Stomach (tissue), 9 donors: Measurements from ENCODE around the gene FAN1. TPM values are rescaled to one million over a fixed set of nuclear protein-coding genes. Genes with fewer than 3 reads are reported as not detected.
A peak's percentile ranks its signal among the peaks of the same experiment; 100 is the strongest.

Experiments used
- DNase-seq, 2 donors: peaks; one replicate each; pipeline versions ENCODE4 v3.0.0 to v3.0.0-alpha.2; 2013 to 2019
- H3K27ac ChIP-seq, 5 donors: fragments of 200-600 bp in 4 of 5; sonication (generic) in 4 of 5; one replicate each; pipeline ENCODE4 v1.5.1; 2013 to 2019; ENCODE audit warnings: mild to moderate bottlenecking in 1 of 5, moderate library complexity in 1 of 5
- H3K27me3 ChIP-seq, 3 donors: fragments of 200-600 bp; sonication (generic); one replicate each; pipeline ENCODE4 v1.5.1; 2017 to 2019; ENCODE audit warnings: mixed run types in 1 of 3
- H3K36me3 ChIP-seq, 4 donors: fragments of 200-600 bp; sonication (generic); 1 replicate in 3 of 4; 2 replicates in 1 of 4; pipeline ENCODE4 v1.5.1; 2016 to 2019
- H3K4me1 ChIP-seq, 4 donors: fragments of 200-600 bp; sonication (generic); one replicate each; pipeline ENCODE4 v1.5.1; 2016 to 2019
- H3K4me3 ChIP-seq, 4 donors: fragments of 200-600 bp; sonication (generic) in 3 of 4; one replicate each; pipeline ENCODE4 v1.5.1; 2016 to 2019; ENCODE audit warnings: mild to moderate bottlenecking in 1 of 4
- H3K9me3 ChIP-seq, 4 donors: fragments of 200-600 bp; sonication (generic); one replicate each; pipeline ENCODE4 v1.5.1; 2016 to 2019
- CTCF ChIP-seq, 7 experiments: fragments of 450-650 bp in 4 of 7; fragments of 200-600 bp in 3 of 7; sonication (generic) in 3 of 7; IDR thresholded peaks; one replicate each; pipeline ENCODE4 v1.5.1; 2016 to 2019; ENCODE audit warnings: antibody characterized with exemption in 7 of 7, control low read depth in 2 of 7, mild to moderate bottlenecking in 1 of 7
- EP300 ChIP-seq: sonication (generic); formaldehyde crosslinking; IDR thresholded peaks from one replicate; pipeline ENCODE4 v1.6.1; 2017; ENCODE audit warnings: antibody characterized with exemption
- POLR2A ChIP-seq, 4 donors: fragments of 450-650 bp; IDR thresholded peaks; one replicate each; pipeline ENCODE4 v1.6.1; 2016; ENCODE audit warnings: antibody characterized with exemption in 4 of 4, control low read depth in 2 of 4, mild to moderate bottlenecking in 1 of 4, moderate library complexity in 1 of 4
- POLR2AphosphoS5 ChIP-seq, 3 donors: sonication (generic); formaldehyde crosslinking; IDR thresholded peaks; one replicate each; pipeline ENCODE4 v1.6.1; 2016; ENCODE audit warnings: antibody characterized with exemption in 3 of 3
- WGBS, 5 donors: extraction: QIAGEN DNeasy Blood & Tissue Kit in 3 of 5; methylation state at CpG; one replicate each; pipeline versions ENCODE4 v1.1.5 to v1.1.7; 2013 to 2018; 5-methylcytosine and 5-hydroxymethylcytosine counted together
- intact Hi-C: fragments of 100-400 bp; cut with DNase I; formaldehyde crosslinking; loops from one replicate; pipeline ENCODE4 v1.15.1; 2023; ENCODE audit warnings: low total_unique reads
- polyA plus RNA-seq, 3 donors: library from polyadenylated mRNA; stranded (reverse); fragments of 200-250 nt; gene quantifications; one replicate each; pipeline ENCODE4 v1.2.3, GENCODE V29; 2013
- total RNA-seq, 5 donors: library from RNA; depleted of rRNA; stranded (reverse); fragments of >200 nt; gene quantifications; one replicate each; pipeline versions ENCODE4 v1.1.0 to v1.2.3, GENCODE V29; 2014 to 2016
- donor health status: healthy with polysubstance abuse.
- donor health status: Bipolar disorder and iron deficiency.
- donor health status: healthy.

Gene FAN1
- total and polyA plus RNA-seq, 8 donors = 5.7 to 83.0 (median 20.1) TPM

GRCh38 chr15:30919877-30920550 is 16.3 kb downstream of the FAN1 start:
- no peaks in the 10 kb centered on the region for H3K9me3 ChIP-seq
- DNase-seq = no peak
- intact Hi-C loops = no loop called here
- no peak overlapping the region for H3K4me3 ChIP-seq
- H3K27ac ChIP-seq = no peak overlapping the region
- TF ChIP-seq CTCF (IDR thresholded peaks at IDR 0.05) (no peak), POLR2AphosphoS5 (IDR thresholded peaks at IDR 0.05) (no peak), EP300 (no peak), POLR2A (IDR thresholded peaks at IDR 0.05) (no peak)
- H3K27me3 ChIP-seq = no peaks in the 10 kb centered on the region
- WGBS, 5 donors = 70 to 80% (median 72%) methylated on average over 5 of the region's 5 CpGs
- H3K4me1 ChIP-seq = peaks cover 16 to 26% (median 21%) of the 10 kb centered on the region in 4 donors
- H3K36me3 ChIP-seq = peaks cover 29 to 98% (median 95%) of the 10 kb centered on the region in 4 donors

- no peak for TF ChIP-seq EP300
- no peak for TF ChIP-seq POLR2AphosphoS5 (IDR thresholded peaks at IDR 0.05)
- no peak for TF ChIP-seq CTCF (IDR thresholded peaks at IDR 0.05)
- TF ChIP-seq POLR2A (IDR thresholded peaks at IDR 0.05) = no peak
- H3K4me3 ChIP-seq = no peak overlapping the region
- peaks cover 16 to 26% (median 21%) of the 10 kb centered on the region in 4 donors for H3K4me1 ChIP-seq
- DNase-seq = no peak
- 76 to 95% (median 89%) methylated on average over 4 of the region's 4 CpGs for WGBS, 5 donors
- H3K27ac ChIP-seq = peak overlapping the region in 4 of 5 donors; percentile 66 to 84 (median 75)
- H3K9me3 ChIP-seq = no peaks in the 10 kb centered on the region
- peaks cover 34 to 100% (median 96%) of the 10 kb centered on the region in 4 donors for H3K36me3 ChIP-seq
- intact Hi-C loops = no loop called here
- H3K27me3 ChIP-seq = no peaks in the 10 kb centered on the region
These were observed 17.4 kb downstream of the FAN1 start for GRCh38 chr15:30921106-30921505.

DNA sequence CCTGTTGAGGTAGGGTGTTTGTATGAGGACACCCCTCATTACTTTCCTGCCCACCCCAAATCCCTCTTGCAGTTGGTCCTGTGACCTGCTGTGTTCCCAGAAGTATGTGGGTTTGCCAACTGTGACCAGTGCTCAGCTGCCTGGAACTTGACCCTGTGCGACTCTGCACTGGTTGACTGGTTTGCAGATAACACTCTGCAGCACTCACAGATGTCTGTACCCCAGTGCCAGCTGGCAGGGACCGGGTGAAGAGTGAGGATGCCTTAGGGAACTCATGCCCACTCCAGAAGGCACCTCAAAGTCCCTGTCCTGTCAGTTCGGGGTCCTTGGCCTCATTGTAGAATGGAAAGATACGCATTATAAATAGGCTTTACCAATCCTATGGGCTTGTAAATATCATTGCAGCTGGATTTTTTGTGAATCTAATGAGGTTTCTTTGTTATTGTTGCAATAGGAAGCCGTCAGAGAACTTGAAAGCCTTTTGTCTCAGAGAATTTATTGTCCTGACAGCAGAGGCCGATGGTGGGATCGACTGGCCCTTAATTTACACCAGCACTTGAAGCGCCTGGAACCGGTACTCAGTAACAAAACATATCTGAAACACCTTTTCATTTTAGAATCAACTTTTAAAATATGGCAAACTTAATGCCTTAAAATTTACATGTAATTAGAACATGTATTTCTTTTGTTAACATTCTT is 18.2 kb downstream of the FAN1 start:
- no peak for TF ChIP-seq POLR2A (IDR thresholded peaks at IDR 0.05)
- intact Hi-C loops = no loop called here

GRCh38 chr15:30922480-30923311 is 19.0 kb downstream of the FAN1 start:
- peak; percentile 51 to 56 for DNase-seq
- Histone ChIP-seq H3K27ac (peak overlapping the region; percentile 66 to 84 (median 75)), H3K27me3 (no peaks in the 10 kb centered on the region), H3K4me1 (peaks cover 16 to 26% (median 21%) of the 10 kb centered on the region in 4 donors), H3K4me3 (no peak overlapping the region), H3K36me3 (peaks cover 48 to 100% (median 97%) of the 10 kb centered on the region in 4 donors), H3K9me3 (no peaks in the 10 kb centered on the region)
- intact Hi-C loops = no loop called here
- TF ChIP-seq POLR2A (IDR thresholded peaks at IDR 0.05) (no peak), POLR2AphosphoS5 (IDR thresholded peaks at IDR 0.05) (peak in 1 of 3 donors; percentile 6), EP300 (no peak)
- WGBS, 5 donors = 42 to 68% (median 50%) methylated on average over 13 to 14 of the region's 14 CpGs

More for the DNA sequence above, 18.2 kb downstream of the FAN1 start:
- peak overlapping the region; percentile 38 to 84 (median 72) for H3K27ac ChIP-seq
- DNase-seq = peak; percentile 23 to 54
- H3K27me3 ChIP-seq = no peaks in the 10 kb centered on the region
- H3K4me1 ChIP-seq = peaks cover 16 to 26% (median 21%) of the 10 kb centered on the region in 4 donors
- H3K36me3 ChIP-seq = peaks cover 41 to 100% (median 96%) of the 10 kb centered on the region in 4 donors
- WGBS, 5 donors = 72 to 87% (median 78%) methylated on average over 8 to 9 of the region's 9 CpGs
- no peak overlapping the region for H3K4me3 ChIP-seq
- H3K9me3 ChIP-seq = no peaks in the 10 kb centered on the region

DNA sequence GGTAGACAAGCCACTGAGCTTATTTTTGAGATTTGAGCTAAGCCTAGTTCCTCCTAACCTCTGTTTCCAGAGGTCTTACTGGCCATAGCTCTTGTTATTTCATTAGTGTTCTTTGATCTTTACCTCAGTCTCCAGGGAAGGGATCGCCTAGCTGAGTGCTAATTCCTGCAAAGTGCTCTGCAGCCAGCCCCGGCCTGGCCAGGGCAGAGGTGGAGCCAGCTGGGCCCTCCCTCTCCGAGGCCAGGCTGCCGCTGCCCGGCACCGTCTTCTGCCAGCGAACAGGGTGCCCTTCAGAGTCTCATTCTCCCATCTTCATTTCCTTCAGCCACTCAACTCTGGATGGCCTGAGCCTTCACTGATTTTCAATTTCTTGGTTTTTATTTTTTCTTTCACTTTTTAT is 19.7 kb downstream of the FAN1 start:
- Histone ChIP-seq H3K4me1 (peaks cover 16 to 26% (median 21%) of the 10 kb centered on the region in 4 donors), H3K27ac (peak overlapping the region; percentile 52 to 84 (median 72))
- peak in 1 of 2 donors; percentile 50 for DNase-seq

More for the DNA sequence above, 19.7 kb downstream of the FAN1 start:
- Histone ChIP-seq H3K27me3 (no peaks in the 10 kb centered on the region), H3K9me3 (no peaks in the 10 kb centered on the region), H3K36me3 (peaks cover 51 to 100% (median 97%) of the 10 kb centered on the region in 4 donors), H3K4me3 (no peak overlapping the region)
- 40 to 67% (median 44%) methylated on average over 7 of the region's 7 CpGs for WGBS, 5 donors
- TF ChIP-seq CTCF (IDR thresholded peaks at IDR 0.05) = no peak
- TF ChIP-seq POLR2A (IDR thresholded peaks at IDR 0.05) = no peak
- TF ChIP-seq POLR2AphosphoS5 (IDR thresholded peaks at IDR 0.05) = no peak
- TF ChIP-seq EP300 = no peak
- intact Hi-C loops = no loop called here
